Gastrocnemius medialis (tissue), 4 donors: Measurements from ENCODE around the gene LAMB2. TPM values are rescaled to one million over a fixed set of nuclear protein-coding genes. Genes with fewer than 3 reads are reported as not detected.

ENCODE experiments used
- ATAC-seq, 2 donors: fragments of 150-250 bp; one replicate each; pipeline ENCODE4 v1.9.1; 2016
- DNase-seq, 2 donors: peaks; one replicate each; pipeline ENCODE4 v3.0.0-alpha.2; 2019
- H3K27ac ChIP-seq, 4 donors: fragments of 200-600 bp; sonication (generic); 1 replicate in 1 of 4; 2 replicates in 3 of 4; pipeline ENCODE4 v1.5.1; 2016 to 2018; ENCODE audit warnings: mild to moderate bottlenecking in 2 of 4, moderate library complexity in 1 of 4
- H3K27me3 ChIP-seq, 3 donors: fragments of 200-600 bp; sonication (generic) in 2 of 3; 1 replicate in 1 of 3; 2 replicates in 2 of 3; pipeline versions ENCODE4 v1.5.1 to v1.6.0; 2016 to 2019; ENCODE audit warnings: mild to moderate bottlenecking in 1 of 3, moderate library complexity in 1 of 3
- H3K36me3 ChIP-seq, 2 donors: fragments of 200-600 bp; sonication (generic) in 1 of 2; one replicate each; pipeline ENCODE4 v1.5.1; 2017 to 2018
- H3K4me1 ChIP-seq, 2 donors: fragments of 200-600 bp; sonication (generic) in 1 of 2; one replicate each; pipeline ENCODE4 v1.5.1; 2016 to 2017; ENCODE audit warnings: mild to moderate bottlenecking in 2 of 2
- H3K4me3 ChIP-seq, 4 donors: fragments of 200-600 bp; sonication (generic) in 3 of 4; 1 replicate in 1 of 4; 2 replicates in 3 of 4; pipeline ENCODE4 v1.5.1; 2016 to 2019; ENCODE audit warnings: mild to moderate bottlenecking in 2 of 4
- H3K9me3 ChIP-seq, 3 donors: fragments of 200-600 bp; sonication (generic) in 2 of 3; 1 replicate in 1 of 3; 2 replicates in 2 of 3; pipeline ENCODE4 v1.5.1; 2016 to 2019
- POLR2A ChIP-seq, 2 donors: fragments of 450-650 bp; IDR thresholded peaks; one replicate each; pipeline ENCODE4 v1.6.1; 2017; ENCODE audit warnings: antibody characterized with exemption in 2 of 2, mild to moderate bottlenecking in 2 of 2, moderate library complexity in 2 of 2
- in situ Hi-C, 4 donors: fragments of 200-750 bp; cut with MboI; loops; one replicate each; pipeline versions ENCODE4 v1.15.0 to v1.8.0; 2017; ENCODE audit warnings: low sequenced_read_pairs in 4 of 4
- intact Hi-C: fragments of 100-400 bp; cut with DNase I; formaldehyde crosslinking; loops from one replicate; pipeline ENCODE4 v1.15.1; 2023; ENCODE audit warnings: low total_unique reads
- total RNA-seq, 4 donors: library from RNA; depleted of rRNA; stranded (reverse); fragments of >200 nt; gene quantifications; one replicate each; pipeline versions ENCODE4 v1.1.0 to v1.2.3, GENCODE V29; 2016
- TF ChIP-seq, protein P1 (sequence below), 5 experiments: fragments of 450-650 bp in 3 of 5; fragments of 200-600 bp in 2 of 5; sonication (generic) in 2 of 5; IDR thresholded peaks in 4 of 5; conservative IDR thresholded peaks in 1 of 5; 1 replicate in 4 of 5; 2 replicates in 1 of 5; pipeline ENCODE4 v1.5.1; 2016 to 2019; ENCODE audit warnings: antibody characterized with exemption in 5 of 5, mild to moderate bottlenecking in 3 of 5, moderate library complexity in 3 of 5

Gene LAMB2
- total RNA-seq, 4 donors from 2014 or later: 154 to 355 (median 243) TPM

DNA sequence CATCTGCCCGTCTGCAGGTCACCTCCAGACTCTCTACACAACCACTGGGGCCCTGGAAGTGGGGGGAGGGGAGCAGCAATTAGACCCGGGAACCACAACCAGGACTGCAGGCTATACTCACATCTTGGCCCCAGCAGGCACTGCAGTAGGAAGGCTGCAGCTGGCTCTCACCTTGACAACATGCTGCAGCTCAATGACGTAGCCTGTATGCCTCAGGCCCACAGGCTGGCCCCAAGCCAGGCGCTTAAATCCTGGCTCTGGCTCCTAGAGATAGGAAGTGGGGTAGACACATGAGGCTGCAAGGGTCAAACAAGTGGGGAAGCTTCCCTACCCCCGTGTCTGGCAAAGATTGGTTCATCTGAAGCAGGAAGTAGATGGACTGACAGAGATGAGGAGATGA lies 34.4 kb downstream of the LAMB2 start:
- intact Hi-C loops (no loop called here), in situ Hi-C loops (no loop called here)
- no peak overlapping the region for H3K4me3 ChIP-seq
- H3K36me3 ChIP-seq: peaks cover 0 to 65% of the 10 kb centered on the region in 2 donors
- peaks cover 11 to 13% of the 10 kb centered on the region in 2 donors for H3K4me1 ChIP-seq
- ATAC-seq: no peak
- DNase-seq: peak in 1 of 2 donors; percentile 33
- H3K9me3 ChIP-seq: no peaks in the 10 kb centered on the region
- no peaks in the 10 kb centered on the region for H3K27me3 ChIP-seq
- TF ChIP-seq, protein P1, sequence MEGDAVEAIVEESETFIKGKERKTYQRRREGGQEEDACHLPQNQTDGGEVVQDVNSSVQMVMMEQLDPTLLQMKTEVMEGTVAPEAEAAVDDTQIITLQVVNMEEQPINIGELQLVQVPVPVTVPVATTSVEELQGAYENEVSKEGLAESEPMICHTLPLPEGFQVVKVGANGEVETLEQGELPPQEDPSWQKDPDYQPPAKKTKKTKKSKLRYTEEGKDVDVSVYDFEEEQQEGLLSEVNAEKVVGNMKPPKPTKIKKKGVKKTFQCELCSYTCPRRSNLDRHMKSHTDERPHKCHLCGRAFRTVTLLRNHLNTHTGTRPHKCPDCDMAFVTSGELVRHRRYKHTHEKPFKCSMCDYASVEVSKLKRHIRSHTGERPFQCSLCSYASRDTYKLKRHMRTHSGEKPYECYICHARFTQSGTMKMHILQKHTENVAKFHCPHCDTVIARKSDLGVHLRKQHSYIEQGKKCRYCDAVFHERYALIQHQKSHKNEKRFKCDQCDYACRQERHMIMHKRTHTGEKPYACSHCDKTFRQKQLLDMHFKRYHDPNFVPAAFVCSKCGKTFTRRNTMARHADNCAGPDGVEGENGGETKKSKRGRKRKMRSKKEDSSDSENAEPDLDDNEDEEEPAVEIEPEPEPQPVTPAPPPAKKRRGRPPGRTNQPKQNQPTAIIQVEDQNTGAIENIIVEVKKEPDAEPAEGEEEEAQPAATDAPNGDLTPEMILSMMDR (IDR thresholded peaks at IDR 0.05 in 4 of 5, conservative IDR thresholded peaks at IDR 0.05 in 1 of 5): no peak
- no peak for TF ChIP-seq POLR2A (IDR thresholded peaks at IDR 0.05)
- no peak overlapping the region for H3K27ac ChIP-seq

GRCh38 chr3:49093853-49094767 lies 38.7 kb downstream of the LAMB2 start, which contains the start of gene QRICH1:
Gene QRICH1, minus strand, starts transcription at chr3:49094071. Its CDS starts 17,054 bp downstream, at chr3:49077017.
- TF ChIP-seq, protein P1 (IDR thresholded peaks at IDR 0.05 in 4 of 5, conservative IDR thresholded peaks at IDR 0.05 in 1 of 5): peak; percentile 55 to 65 (median 59)
- TF ChIP-seq POLR2A (IDR thresholded peaks at IDR 0.05): peak; percentile 60 to 61
- ATAC-seq: peak; percentile 91 to 93
- peak; percentile 94 to 97 for DNase-seq
- Histone ChIP-seq H3K27me3 (no peaks in the 10 kb centered on the region), H3K36me3 (peaks cover 0 to 24% of the 10 kb centered on the region in 2 donors), H3K4me3 (peak within 1 kb of the TSS; percentile 77 to 93 (median 83)), H3K9me3 (no peaks in the 10 kb centered on the region), H3K27ac (peak within 1 kb of the TSS; percentile 85 to 96 (median 90)), H3K4me1 (peaks cover 40 to 45% of the 10 kb centered on the region in 2 donors)
- in situ Hi-C loops (no loop called here), intact Hi-C loops (loop anchor here (1.0 to 5.0 kb wide), 9 partner anchors 10 to 578 kb away; partner anchors contain the start of genes APEH, CCDC71, LAMB2 and P4HTM)

- Histone ChIP-seq H3K9me3 (no peaks in the 10 kb centered on the region), H3K36me3 (peaks cover 0 to 15% of the 10 kb centered on the region in 2 donors), H3K4me1 (peaks cover 49 to 51% of the 10 kb centered on the region in 2 donors), H3K27me3 (no peaks in the 10 kb centered on the region), H3K27ac (peak overlapping the region; percentile 85 to 96 (median 90)), H3K4me3 (peak overlapping the region; percentile 77 to 93 (median 83))
- in situ Hi-C loops: no loop called here
- peak; percentile 39 to 73 for DNase-seq
- peak; percentile 43 to 53 for ATAC-seq
- intact Hi-C loops: loop anchor here (1.0 to 5.0 kb wide), 4 partner anchors 74 to 579 kb away; partner anchors contain the start of genes APEH, CCDC71, P4HTM and RHOA
- TF ChIP-seq POLR2A (IDR thresholded peaks at IDR 0.05): no peak
- TF ChIP-seq, protein P1 (IDR thresholded peaks at IDR 0.05 in 4 of 5, conservative IDR thresholded peaks at IDR 0.05 in 1 of 5): no peak
Observed at GRCh38 chr3:49092938-49093852, 39.7 kb downstream of the LAMB2 start.

DNA sequence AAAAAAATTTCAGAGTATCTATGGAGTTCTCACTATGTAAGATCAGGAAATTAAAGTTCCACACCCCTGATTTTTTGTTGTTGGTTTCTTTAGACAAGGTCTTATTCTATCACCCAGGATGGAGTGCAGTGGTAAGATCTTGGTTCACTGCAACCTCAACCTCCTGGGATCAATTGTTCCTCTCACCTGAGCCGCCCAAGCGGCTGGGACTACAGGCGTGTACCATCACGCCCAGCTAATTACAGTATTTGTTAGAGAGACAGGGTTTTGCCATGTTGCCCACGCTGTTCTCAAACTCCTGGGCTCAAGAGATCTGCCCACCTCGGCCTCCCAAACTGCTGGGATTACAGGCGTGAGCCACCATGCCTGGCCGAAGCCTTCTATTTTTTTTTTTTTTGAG lies 51.4 kb downstream of the LAMB2 start:
- H3K4me3 ChIP-seq: no peak overlapping the region
- H3K27ac ChIP-seq: no peak overlapping the region

More for the DNA sequence above, 51.4 kb downstream of the LAMB2 start:
- Histone ChIP-seq H3K9me3 (no peaks in the 10 kb centered on the region), H3K27me3 (no peaks in the 10 kb centered on the region), H3K4me1 (peaks cover 0 to 3% of the 10 kb centered on the region in 2 donors), H3K36me3 (peaks cover 0 to 17% of the 10 kb centered on the region in 2 donors)
- intact Hi-C loops (no loop called here), in situ Hi-C loops (no loop called here)
- TF ChIP-seq, protein P1 (IDR thresholded peaks at IDR 0.05 in 4 of 5, conservative IDR thresholded peaks at IDR 0.05 in 1 of 5): no peak
- TF ChIP-seq POLR2A (IDR thresholded peaks at IDR 0.05): no peak
- ATAC-seq: no peak
- DNase-seq: no peak
